Cardiac fibroblast (primary cell): ENCODE measurements around the gene HHIPL1.

Experiments used
- DNase-seq, 2 donors: peaks; one replicate each; pipeline versions ENCODE4 v3.0.0 to v3.0.0-alpha.2; 2010; ENCODE audit warnings: low read depth in 2 of 2
- H3K4me3 ChIP-seq, 2 donors: replicated peaks in 1 of 2; 1 replicate in 1 of 2; 2 replicates in 1 of 2; pipeline ENCODE4 v1.5.1; 2011; ENCODE audit warnings: low read depth in 2 of 2, low read length in 2 of 2, mild to moderate bottlenecking in 2 of 2, moderate library complexity in 1 of 2
- TF ChIP-seq, protein P1 (sequence below): IDR thresholded peaks from one replicate; pipeline ENCODE4 v1.5.1; 2011; ENCODE audit warnings: low read depth, mild to moderate bottlenecking, low read length, inconsistent platforms

The HHIPL1 gene

DNA sequence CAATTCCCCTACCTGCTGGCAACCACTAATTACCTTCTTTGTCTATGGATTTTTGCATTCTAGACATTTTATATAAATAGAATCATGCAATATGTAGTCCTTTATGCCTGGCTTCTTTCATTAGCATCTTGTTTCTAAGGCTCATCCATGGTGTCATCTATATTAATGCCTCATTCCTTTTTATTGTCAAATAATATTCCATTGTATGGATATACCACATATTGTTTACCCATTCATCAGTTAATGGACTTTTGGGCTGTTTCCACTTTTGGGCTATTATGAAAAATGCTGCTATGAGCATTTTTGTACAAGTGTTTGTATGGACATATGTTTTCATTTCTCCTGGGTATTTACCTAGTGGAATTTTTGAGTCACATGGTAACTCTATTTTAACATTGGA is 57.2 kb downstream of the HHIPL1 start:
- no peak overlapping the region for H3K4me3 ChIP-seq
- TF ChIP-seq, protein P1, sequence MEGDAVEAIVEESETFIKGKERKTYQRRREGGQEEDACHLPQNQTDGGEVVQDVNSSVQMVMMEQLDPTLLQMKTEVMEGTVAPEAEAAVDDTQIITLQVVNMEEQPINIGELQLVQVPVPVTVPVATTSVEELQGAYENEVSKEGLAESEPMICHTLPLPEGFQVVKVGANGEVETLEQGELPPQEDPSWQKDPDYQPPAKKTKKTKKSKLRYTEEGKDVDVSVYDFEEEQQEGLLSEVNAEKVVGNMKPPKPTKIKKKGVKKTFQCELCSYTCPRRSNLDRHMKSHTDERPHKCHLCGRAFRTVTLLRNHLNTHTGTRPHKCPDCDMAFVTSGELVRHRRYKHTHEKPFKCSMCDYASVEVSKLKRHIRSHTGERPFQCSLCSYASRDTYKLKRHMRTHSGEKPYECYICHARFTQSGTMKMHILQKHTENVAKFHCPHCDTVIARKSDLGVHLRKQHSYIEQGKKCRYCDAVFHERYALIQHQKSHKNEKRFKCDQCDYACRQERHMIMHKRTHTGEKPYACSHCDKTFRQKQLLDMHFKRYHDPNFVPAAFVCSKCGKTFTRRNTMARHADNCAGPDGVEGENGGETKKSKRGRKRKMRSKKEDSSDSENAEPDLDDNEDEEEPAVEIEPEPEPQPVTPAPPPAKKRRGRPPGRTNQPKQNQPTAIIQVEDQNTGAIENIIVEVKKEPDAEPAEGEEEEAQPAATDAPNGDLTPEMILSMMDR: no peak
- no peak for DNase-seq

DNA sequence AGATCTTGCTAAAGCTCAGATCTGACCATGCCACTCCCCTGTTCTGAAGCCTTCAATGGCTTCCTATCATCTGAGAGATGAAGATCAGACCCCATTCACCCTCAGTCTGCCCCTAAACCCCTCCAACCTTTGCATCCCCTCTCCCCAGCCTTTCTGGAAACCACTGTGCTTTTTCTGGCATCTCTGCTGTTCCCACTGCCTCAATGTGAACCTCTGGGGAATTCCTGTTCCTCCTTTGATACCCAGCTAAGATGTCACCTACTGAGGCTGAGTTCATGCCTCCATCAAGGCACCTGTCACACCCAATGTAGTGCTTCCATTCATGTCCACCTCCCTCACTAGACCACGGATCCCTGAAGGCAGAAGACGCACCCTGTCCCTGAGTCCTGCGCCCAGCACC is 58.5 kb downstream of the HHIPL1 start:
- no peak for DNase-seq
- H3K4me3 ChIP-seq: no peak overlapping the region
- TF ChIP-seq, protein P1: no peak

DNA sequence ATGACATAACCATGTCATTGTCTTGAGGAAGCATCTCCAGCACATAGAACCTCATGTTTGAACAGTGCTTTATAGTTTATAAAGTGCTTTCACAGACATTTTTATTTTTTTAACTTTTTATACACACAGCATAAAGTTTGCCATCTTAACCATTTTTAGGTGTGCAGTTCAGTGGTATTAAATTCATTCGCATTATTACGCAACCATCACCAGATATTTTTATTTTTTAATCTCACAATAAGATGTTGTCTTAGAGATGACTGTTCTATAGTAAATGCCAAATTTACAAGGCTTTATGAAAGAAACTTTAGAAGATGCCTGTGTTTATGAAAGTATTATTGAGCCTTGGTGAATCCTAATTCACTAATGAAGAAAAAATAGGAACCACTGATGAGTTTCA is 59.1 kb downstream of the HHIPL1 start:
- DNase-seq: no peak
- TF ChIP-seq, protein P1: no peak
- H3K4me3 ChIP-seq: no peak overlapping the region

DNA sequence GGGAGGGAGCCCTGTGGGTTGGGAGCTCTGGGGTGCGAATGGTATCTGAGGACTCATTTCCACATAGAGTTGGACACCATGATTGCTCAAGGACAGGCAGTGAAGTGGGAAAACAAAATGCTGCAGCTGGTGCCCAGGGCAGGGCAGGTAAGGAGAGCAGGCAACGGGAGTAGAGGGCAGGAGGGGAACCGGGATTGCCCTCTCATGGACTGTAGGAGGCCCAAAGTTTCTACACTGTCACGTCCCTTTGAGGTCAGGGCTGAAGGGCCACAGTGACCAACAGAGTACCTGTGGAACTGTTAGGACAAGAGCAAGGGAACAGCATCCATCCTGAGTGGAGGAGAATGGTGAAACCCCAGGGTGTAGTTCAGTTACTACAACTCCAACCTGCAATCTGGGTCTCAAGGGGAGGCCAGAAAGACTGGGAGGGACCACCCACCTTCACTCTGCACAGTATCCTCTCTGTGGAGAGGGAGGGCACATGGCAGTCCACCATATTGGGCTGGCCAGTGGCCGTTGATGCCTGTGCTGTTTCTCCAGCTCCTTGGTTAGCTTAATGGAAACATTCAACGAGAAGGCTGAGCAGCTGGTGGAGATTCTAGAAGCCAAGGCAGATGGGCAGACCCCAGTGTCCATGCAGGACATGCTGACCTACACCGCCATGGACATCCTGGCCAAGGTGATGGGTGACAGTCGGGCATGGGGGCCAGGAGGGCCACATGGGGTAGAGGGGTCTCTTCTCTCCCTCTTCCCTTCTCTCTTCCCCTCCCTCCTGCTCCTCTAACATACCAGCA is 61.4 kb downstream of the HHIPL1 start:
- no peak overlapping the region for H3K4me3 ChIP-seq
- TF ChIP-seq, protein P1: no peak
- DNase-seq: no peak

DNA sequence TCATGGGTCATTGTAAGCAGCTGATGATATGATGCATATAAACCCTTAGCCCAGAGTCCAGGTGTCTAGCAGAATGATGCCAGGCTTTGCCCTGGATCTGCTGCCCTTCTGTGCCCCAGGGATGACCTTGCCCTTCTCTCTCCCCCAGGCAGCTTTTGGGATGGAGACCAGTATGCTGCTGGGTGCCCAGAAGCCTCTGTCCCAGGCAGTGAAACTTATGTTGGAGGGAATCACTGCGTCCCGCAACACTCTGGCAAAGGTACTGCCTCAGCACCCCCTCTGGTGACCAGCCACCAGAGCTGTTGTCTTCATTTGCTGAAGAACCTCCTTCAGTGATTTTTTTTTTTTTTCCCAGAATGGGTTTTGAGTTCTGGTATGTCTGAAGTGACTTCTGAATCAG is 62.5 kb downstream of the HHIPL1 start:
- TF ChIP-seq, protein P1: no peak
- DNase-seq: no peak
- H3K4me3 ChIP-seq: no peak overlapping the region

DNA sequence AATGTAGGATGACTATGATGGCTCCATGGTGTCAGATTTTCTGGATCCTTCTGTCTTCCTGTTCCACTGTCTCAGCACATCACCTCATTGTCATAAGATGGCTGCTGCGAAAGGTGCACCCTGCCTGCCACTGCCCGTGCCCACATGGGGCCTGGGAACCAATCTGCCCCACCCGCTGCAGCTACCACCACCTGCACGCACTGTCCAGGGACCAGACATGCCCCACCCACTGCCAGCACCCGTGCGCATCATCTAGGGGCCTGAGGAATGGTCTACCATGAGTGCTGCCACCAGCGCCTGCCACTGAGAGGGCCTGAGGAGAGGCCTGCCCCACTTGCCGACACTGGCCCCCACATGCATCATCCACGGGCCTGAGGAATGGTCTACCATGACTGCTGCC is 63.0 kb downstream of the HHIPL1 start:
- TF ChIP-seq, protein P1: no peak
- DNase-seq: no peak
- H3K4me3 ChIP-seq: no peak overlapping the region

DNA sequence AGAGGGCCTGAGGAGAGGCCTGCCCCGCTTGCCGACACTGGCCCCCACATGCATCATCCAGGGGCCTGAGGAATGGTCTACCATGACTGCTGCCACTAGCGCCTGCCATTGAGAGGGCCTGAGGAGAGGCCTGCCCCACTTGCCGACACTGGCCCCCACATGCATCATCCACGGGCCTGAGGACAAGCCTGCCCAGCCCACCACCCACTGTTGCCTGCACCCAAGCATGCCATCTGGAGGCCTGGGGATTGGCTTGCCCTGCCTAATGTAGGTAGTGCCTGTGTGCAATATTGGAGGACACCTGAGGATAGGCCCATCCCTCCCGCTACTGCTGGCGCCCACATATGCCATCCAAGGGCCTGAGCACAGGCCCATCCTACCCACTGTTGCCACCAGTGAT is 63.5 kb downstream of the HHIPL1 start:
- no peak for DNase-seq
- TF ChIP-seq, protein P1: no peak
- no peak overlapping the region for H3K4me3 ChIP-seq
